Heart left ventricle (tissue), 16 donors: Measurements from ENCODE around the gene WDR12. TPM values are rescaled to one million over a fixed set of nuclear protein-coding genes. Genes with fewer than 3 reads are reported as not detected.

ENCODE experiments used
- ATAC-seq, 4 donors: fragments of 200-7000 bp; cut with Tn5 transposase; one replicate each; pipeline ENCODE4 v1.9.1; 2020 to 2022; ENCODE audit warnings: moderate library complexity in 4 of 4, mild to moderate bottlenecking in 3 of 4, moderate number of reproducible peaks in 1 of 4
- DNase-seq, 5 donors: peaks; one replicate each; pipeline ENCODE4 v3.0.0-alpha.2; 2020
- H3K27ac ChIP-seq, 12 donors: fragments of 200-600 bp; sonication (generic) in 4 of 12; one replicate each; pipeline versions ENCODE4 v1.5.0 to v1.8.0; 2016 to 2022; ENCODE audit warnings: mild to moderate bottlenecking in 2 of 12
- H3K27me3 ChIP-seq, 9 donors: fragments of 200-600 bp; sonication (generic) in 2 of 9; one replicate each; pipeline versions ENCODE4 v1.5.1 to v1.8.0; 2016 to 2022; ENCODE audit warnings: mild to moderate bottlenecking in 3 of 9
- H3K36me3 ChIP-seq, 9 donors: fragments of 200-600 bp; sonication (generic) in 2 of 9; one replicate each; pipeline versions ENCODE4 v1.5.0 to v1.8.0; 2018 to 2022; ENCODE audit warnings: mild to moderate bottlenecking in 2 of 9
- H3K4me1 ChIP-seq, 12 donors: fragments of 200-600 bp; sonication (generic) in 4 of 12; one replicate each; pipeline versions ENCODE4 v1.5.0 to v1.8.0; 2016 to 2022; ENCODE audit warnings: mild to moderate bottlenecking in 3 of 12
- H3K4me3 ChIP-seq, 12 donors: fragments of 200-600 bp; sonication (generic) in 4 of 12; one replicate each; pipeline versions ENCODE4 v1.5.0 to v1.8.0; 2017 to 2022; ENCODE audit warnings: mild to moderate bottlenecking in 9 of 12, moderate library complexity in 4 of 12
- H3K9me3 ChIP-seq, 12 donors: fragments of 200-600 bp; sonication (generic) in 4 of 12; one replicate each; pipeline versions ENCODE4 v1.5.0 to v1.8.0; 2016 to 2022; ENCODE audit warnings: mild to moderate bottlenecking in 1 of 12
- CTCF ChIP-seq, 12 donors: fragments of 200-600 bp; sonication (generic) in 4 of 12; IDR thresholded peaks; one replicate each; pipeline versions ENCODE4 v1.5.0 to v1.8.0; 2018 to 2022; ENCODE audit warnings: antibody characterized with exemption in 12 of 12, mild to moderate bottlenecking in 5 of 12
- POLR2A ChIP-seq, 2 donors: fragments of 450-650 bp; IDR thresholded peaks; one replicate each; pipeline ENCODE4 v1.6.1; 2017; ENCODE audit warnings: antibody characterized with exemption in 2 of 2, mild to moderate bottlenecking in 2 of 2, moderate library complexity in 2 of 2
- WGBS, 4 donors: extraction: QIAGEN DNeasy Blood & Tissue Kit in 2 of 4; methylation state at CpG; one replicate each; pipeline versions ENCODE4 v1.1.5 to v1.1.7; 2013 to 2018; 5-methylcytosine and 5-hydroxymethylcytosine counted together
- intact Hi-C, 10 donors: fragments of 100-400 bp; cut with DNase I; formaldehyde crosslinking; loops; one replicate each; pipeline versions ENCODE4 v1.11.1 to v1.14.2; 2022
- polyA plus RNA-seq, 2 donors: library from polyadenylated mRNA; stranded (reverse); fragments of 200-250 nt; gene quantifications; one replicate each; pipeline ENCODE4 v1.2.3, GENCODE V29; 2013
- total RNA-seq, 9 donors: library from RNA; depleted of rRNA in 2 of 9; stranded (reverse); fragments of >200 nt in 2 of 9; fragmentation: NEBNext Ultra II Directional in 3 of 9; extraction: Animal tissue kit (Norgen Biotek cat#: 25700) in 3 of 9; gene quantifications; one replicate each; pipeline versions ENCODE4 v1.1.0 to v1.2.4, GENCODE V29; 2016 to 2023
- donor health status: ischemic (EF 13 %, LVEDD 7.1; RV severe dilation, severe dysfunction).
- donor health status: healthy with polysubstance abuse.
- donor health status: DM: no; HTN: yes; CAD: no.
- donor health status: DM: no; HTN: no; CAD: no.
- donor health status: ischemic (EF 25% LVEDD 6.9; RV normal size, moderate dysfunction).
- donor health status: ischemic (EF 25% LVEDD 5.7; RV mildly dilated, moderate dysfunction).
- donor health status: healthy.
- donor health status: DM: yes; HTN: yes; CAD: no.
- donor health status: ischemic (EF 35%, LVEDD 5.7; RV mildly dilated, moderate dysfunction).
- donor health status: nonischemic (EF 11% LVEDD 7.7; RV severe dilation, severe dysfunction).
- donor health status: DM: yes; HTN: yes; CAD: no.
- donor health status: PGD.
- donor health status: ischemic (EF 29% LVEDD 5.4; RV normal size, mild dysfunction).
- donor health status: nonischemic (EF 23%, LVEDD 6.1; RV moderate dilation, normal function).

Gene WDR12
- total and polyA plus RNA-seq, 11 donors = 12.9 to 56.3 (median 34.0) TPM

- Histone ChIP-seq H3K27me3 (no peaks in the 10 kb centered on the region), H3K4me1 (peaks cover 0 to under 1% (median 0%) of the 10 kb centered on the region in 12 donors), H3K9me3 (peaks cover 0 to 33% (median 7%) of the 10 kb centered on the region in 12 donors), H3K4me3 (no peak overlapping the region), H3K27ac (no peak overlapping the region), H3K36me3 (peaks cover 0 to 54% (median 15%) of the 10 kb centered on the region in 9 donors)
- DNase-seq (no peak), ATAC-seq (no peak)
- intact Hi-C loops = no loop called here
- WGBS, 4 donors = 97 to 99% (median 97%) methylated on average over 2 of the region's 2 CpGs
- TF ChIP-seq CTCF (IDR thresholded peaks at IDR 0.05) (no peak), POLR2A (IDR thresholded peaks at IDR 0.05) (no peak)
Observed at GRCh38 chr2:202945497-202945896, 34.0 kb upstream of the WDR12 start.

- H3K9me3 ChIP-seq = peaks cover 0 to 33% (median 7%) of the 10 kb centered on the region in 12 donors
- H3K27me3 ChIP-seq = no peaks in the 10 kb centered on the region
- H3K36me3 ChIP-seq = peaks cover 0 to 57% (median 15%) of the 10 kb centered on the region in 9 donors
- H3K4me3 ChIP-seq = no peak overlapping the region
- intact Hi-C loops = no loop called here
- DNase-seq (no peak), ATAC-seq (no peak)
- 92 to 93% (median 93%) methylated on average over 3 of the region's 3 CpGs for WGBS, 4 donors
- no peaks in the 10 kb centered on the region for H3K4me1 ChIP-seq
- no peak overlapping the region for H3K27ac ChIP-seq
- TF ChIP-seq POLR2A (IDR thresholded peaks at IDR 0.05) (no peak), CTCF (IDR thresholded peaks at IDR 0.05) (no peak)
Observed at GRCh38 chr2:202944816-202945215, 33.3 kb upstream of the WDR12 start.

GRCh38 chr2:202944408-202944807 is 32.9 kb upstream of the WDR12 start:
- TF ChIP-seq CTCF (IDR thresholded peaks at IDR 0.05) = no peak
- TF ChIP-seq POLR2A (IDR thresholded peaks at IDR 0.05) = no peak
- no peak overlapping the region for H3K4me3 ChIP-seq
- H3K9me3 ChIP-seq = peaks cover 0 to 33% (median 7%) of the 10 kb centered on the region in 12 donors
- H3K4me1 ChIP-seq = no peaks in the 10 kb centered on the region
- no peak for ATAC-seq
- no peak for DNase-seq
- no peaks in the 10 kb centered on the region for H3K27me3 ChIP-seq
- peaks cover 0 to 60% (median 19%) of the 10 kb centered on the region in 9 donors for H3K36me3 ChIP-seq
- intact Hi-C loops = no loop called here
- 95 to 98% (median 96%) methylated on average over 1 of the region's 1 CpG for WGBS, 4 donors
- no peak overlapping the region for H3K27ac ChIP-seq

GRCh38 chr2:202941771-202942170 is 30.3 kb upstream of the WDR12 start:
- WGBS, 4 donors = 95 to 100% (median 96%) methylated on average over 4 of the region's 4 CpGs
- intact Hi-C loops = no loop called here
- Histone ChIP-seq H3K27ac (no peak overlapping the region), H3K9me3 (peaks cover 0 to 21% (median 0%) of the 10 kb centered on the region in 12 donors), H3K27me3 (no peaks in the 10 kb centered on the region), H3K4me1 (no peaks in the 10 kb centered on the region), H3K36me3 (peaks cover 0 to 65% (median 29%) of the 10 kb centered on the region in 9 donors), H3K4me3 (no peak overlapping the region)
- TF ChIP-seq CTCF (IDR thresholded peaks at IDR 0.05) (no peak), POLR2A (IDR thresholded peaks at IDR 0.05) (no peak)
- DNase-seq (no peak), ATAC-seq (no peak)
